Effector memory CD4-positive, alpha-beta T cell (primary cell): ENCODE data around the gene RPS19BP1.
A peak's percentile ranks its signal among the peaks of the same experiment; 100 is the strongest.

ENCODE experiments used
- DNase-seq, 3 donors: peaks; one replicate each; pipeline ENCODE4 v3.0.0-alpha.2; 2020
- H3K27ac ChIP-seq: 2 replicates; pipeline ENCODE4 v1.7.0; 2013; ENCODE audit warnings: mild to moderate bottlenecking, low read length, moderate library complexity; ENCODE audit not compliant: insufficient read depth, poor library complexity, severe bottlenecking
- H3K27me3 ChIP-seq: replicated peaks from 2 replicates; pipeline ENCODE4 v1.7.0; 2013; ENCODE audit warnings: mild to moderate bottlenecking, low read length; ENCODE audit not compliant: insufficient read depth, control insufficient read depth, poor library complexity, severe bottlenecking
- H3K36me3 ChIP-seq: 2 replicates; pipeline ENCODE4 v1.7.0; 2013; ENCODE audit warnings: mild to moderate bottlenecking, low read length, moderate library complexity; ENCODE audit not compliant: control insufficient read depth, insufficient read depth
- H3K4me1 ChIP-seq: 2 replicates; pipeline ENCODE4 v1.7.0; 2013; ENCODE audit warnings: low read length, mild to moderate bottlenecking; ENCODE audit not compliant: control insufficient read depth, insufficient read depth, poor library complexity, severe bottlenecking
- H3K4me3 ChIP-seq: 2 replicates; pipeline ENCODE4 v1.7.0; 2013; ENCODE audit warnings: low read length, low read depth, mild to moderate bottlenecking; ENCODE audit not compliant: insufficient read depth, poor library complexity, severe bottlenecking
- H3K9me3 ChIP-seq: 2 replicates; pipeline ENCODE4 v1.7.0; 2013; ENCODE audit warnings: mild to moderate bottlenecking, low read length, moderate library complexity; ENCODE audit not compliant: control insufficient read depth
- total RNA-seq, 3 donors: gene quantifications; one replicate each; lab custom pipeline; 2026; lab: John Stamatoyannopoulos, UW

RPS19BP1 gene
- 27.5 to 43.2 (median 32.1) reads per million in 3 donors for total RNA-seq

GRCh38 chr22:39532215-39533073 lies at the start of gene RPS19BP1:
Gene RPS19BP1, minus strand, starts transcription at chr22:39532748. Its CDS starts 10 bp downstream, at chr22:39532738.
- H3K4me1 ChIP-seq: peaks cover 50% of the 10 kb centered on the region
- H3K27me3 ChIP-seq: no peaks in the 10 kb centered on the region
- H3K9me3 ChIP-seq: no peaks in the 10 kb centered on the region
- DNase-seq: peak; percentile 98 to 99 (median 99)
- peak within 1 kb of the TSS; percentile 85 for H3K27ac ChIP-seq
- H3K36me3 ChIP-seq: peaks cover 19% of the 10 kb centered on the region
- peak within 1 kb of the TSS; percentile 83 for H3K4me3 ChIP-seq

GRCh38 chr22:39581303-39581702 lies 48.8 kb upstream of the RPS19BP1 start:
- Histone ChIP-seq H3K27me3 (no peaks in the 10 kb centered on the region), H3K27ac (no peak overlapping the region), H3K9me3 (no peaks in the 10 kb centered on the region), H3K36me3 (no peaks in the 10 kb centered on the region), H3K4me3 (no peak overlapping the region), H3K4me1 (no peaks in the 10 kb centered on the region)
- no peak for DNase-seq

GRCh38 chr22:39580795-39581194 lies 48.2 kb upstream of the RPS19BP1 start:
- Histone ChIP-seq H3K4me1 (no peaks in the 10 kb centered on the region), H3K4me3 (no peak overlapping the region), H3K27ac (no peak overlapping the region), H3K27me3 (no peaks in the 10 kb centered on the region), H3K9me3 (no peaks in the 10 kb centered on the region), H3K36me3 (no peaks in the 10 kb centered on the region)
- no peak for DNase-seq

GRCh38 chr22:39580006-39580441 lies 47.5 kb upstream of the RPS19BP1 start:
- Histone ChIP-seq H3K27ac (no peak overlapping the region), H3K9me3 (no peaks in the 10 kb centered on the region), H3K4me3 (no peak overlapping the region), H3K4me1 (no peaks in the 10 kb centered on the region), H3K27me3 (no peaks in the 10 kb centered on the region), H3K36me3 (no peaks in the 10 kb centered on the region)
- DNase-seq: no peak

GRCh38 chr22:39577900-39578299 lies 45.4 kb upstream of the RPS19BP1 start:
- H3K9me3 ChIP-seq: no peaks in the 10 kb centered on the region
- H3K4me3 ChIP-seq: no peak overlapping the region
- no peak for DNase-seq
- no peak overlapping the region for H3K27ac ChIP-seq
- no peaks in the 10 kb centered on the region for H3K27me3 ChIP-seq
- no peaks in the 10 kb centered on the region for H3K36me3 ChIP-seq
- no peaks in the 10 kb centered on the region for H3K4me1 ChIP-seq

GRCh38 chr22:39577366-39577765 lies 44.8 kb upstream of the RPS19BP1 start:
- H3K9me3 ChIP-seq: no peaks in the 10 kb centered on the region
- no peak overlapping the region for H3K27ac ChIP-seq
- no peaks in the 10 kb centered on the region for H3K4me1 ChIP-seq
- DNase-seq: no peak
- no peaks in the 10 kb centered on the region for H3K36me3 ChIP-seq
- H3K27me3 ChIP-seq: no peaks in the 10 kb centered on the region
- no peak overlapping the region for H3K4me3 ChIP-seq

GRCh38 chr22:39576027-39576426 lies 43.5 kb upstream of the RPS19BP1 start:
- no peaks in the 10 kb centered on the region for H3K9me3 ChIP-seq
- H3K27ac ChIP-seq: no peak overlapping the region
- DNase-seq: no peak
- H3K27me3 ChIP-seq: no peaks in the 10 kb centered on the region
- no peaks in the 10 kb centered on the region for H3K4me1 ChIP-seq
- no peak overlapping the region for H3K4me3 ChIP-seq
- no peaks in the 10 kb centered on the region for H3K36me3 ChIP-seq

GRCh38 chr22:39575552-39575825 lies 42.9 kb upstream of the RPS19BP1 start:
- Histone ChIP-seq H3K36me3 (no peaks in the 10 kb centered on the region), H3K9me3 (no peaks in the 10 kb centered on the region), H3K4me3 (no peak overlapping the region), H3K27ac (no peak overlapping the region), H3K27me3 (no peaks in the 10 kb centered on the region), H3K4me1 (no peaks in the 10 kb centered on the region)
- DNase-seq: no peak

GRCh38 chr22:39574779-39575551 lies 42.4 kb upstream of the RPS19BP1 start:
- no peaks in the 10 kb centered on the region for H3K9me3 ChIP-seq
- no peaks in the 10 kb centered on the region for H3K4me1 ChIP-seq
- DNase-seq: no peak
- no peaks in the 10 kb centered on the region for H3K36me3 ChIP-seq
- no peak overlapping the region for H3K27ac ChIP-seq
- H3K27me3 ChIP-seq: no peaks in the 10 kb centered on the region
- no peak overlapping the region for H3K4me3 ChIP-seq

- DNase-seq: no peak
- no peaks in the 10 kb centered on the region for H3K9me3 ChIP-seq
These were observed 39.0 kb upstream of the RPS19BP1 start for GRCh38 chr22:39571538-39571937.

More at GRCh38 chr22:39571538-39571937, 39.0 kb upstream of the RPS19BP1 start:
- H3K4me3 ChIP-seq: no peak overlapping the region
- H3K27me3 ChIP-seq: no peaks in the 10 kb centered on the region
- no peak overlapping the region for H3K27ac ChIP-seq
- H3K4me1 ChIP-seq: peaks cover 9% of the 10 kb centered on the region
- no peaks in the 10 kb centered on the region for H3K36me3 ChIP-seq
